CD14-positive monocyte (primary cell): Measurements from ENCODE around the gene PKD1. TPM values are rescaled to one million over a fixed set of nuclear protein-coding genes. Genes with fewer than 3 reads are reported as not detected.

Experiments
- DNase-seq, 3 donors: peaks; one replicate each; pipeline ENCODE4 v3.0.0-alpha.2; 2011 to 2022
- H2AFZ ChIP-seq: 2 replicates; pipeline ENCODE4 v1.6.0; 2012; ENCODE audit warnings: mild to moderate bottlenecking, low read depth, low read length, inconsistent platforms; ENCODE audit not compliant: insufficient read depth, poor library complexity, severe bottlenecking
- H3K27ac ChIP-seq, 2 donors: 1 replicate in 1 of 2; 2 replicates in 1 of 2; pipeline ENCODE4 v1.5.1; 2012 to 2013; ENCODE audit warnings: low read length in 2 of 2, control low read depth in 1 of 2, inconsistent platforms in 1 of 2, low read depth in 1 of 2, mild to moderate bottlenecking in 1 of 2
- H3K27me3 ChIP-seq, 2 donors: one replicate each; pipeline versions ENCODE4 v1.6.0 to v1.6.1; 2011 to 2013; ENCODE audit warnings: low read length in 2 of 2; ENCODE audit not compliant: control insufficient read depth in 2 of 2, insufficient read depth in 2 of 2
- H3K36me3 ChIP-seq, 2 donors: replicated peaks in 1 of 2; 1 replicate in 1 of 2; 2 replicates in 1 of 2; pipeline versions ENCODE4 v1.5.1 to v1.6.1; 2012 to 2013; ENCODE audit warnings: low read length in 2 of 2, control low read depth in 1 of 2, inconsistent platforms in 1 of 2, mild to moderate bottlenecking in 1 of 2; ENCODE audit not compliant: insufficient read depth in 2 of 2, control insufficient read depth in 1 of 2
- H3K4me1 ChIP-seq, 2 donors: 1 replicate in 1 of 2; 2 replicates in 1 of 2; pipeline versions ENCODE4 v1.5.1 to v1.6.1; 2012 to 2013; ENCODE audit warnings: low read length in 2 of 2, control low read depth in 1 of 2, inconsistent platforms in 1 of 2, mild to moderate bottlenecking in 1 of 2, moderate library complexity in 1 of 2; ENCODE audit not compliant: insufficient read depth in 2 of 2, control insufficient read depth in 1 of 2
- H3K4me2 ChIP-seq: replicated peaks from 2 replicates; pipeline ENCODE3; 2012; ENCODE audit warnings: low read length, moderate library complexity, mild to moderate bottlenecking; ENCODE audit not compliant: poor library complexity, severe bottlenecking; ENCODE audit errors: extremely low read depth
- H3K4me3 ChIP-seq, 3 experiments: fragments of 200-600 bp in 1 of 3; sonication (generic) in 1 of 3; replicated peaks in 1 of 3; 1 replicate in 2 of 3; 2 replicates in 1 of 3; pipeline ENCODE4 v1.5.1; 2011 to 2013; ENCODE audit warnings: low read length in 3 of 3, mild to moderate bottlenecking in 3 of 3, control low read depth in 2 of 3, low read depth in 2 of 3, inconsistent platforms in 1 of 3, moderate library complexity in 1 of 3
- H3K79me2 ChIP-seq: 2 replicates; pipeline ENCODE4 v1.6.0; 2012; ENCODE audit warnings: mild to moderate bottlenecking, control low read depth, inconsistent platforms, low read length, moderate library complexity; ENCODE audit not compliant: insufficient read depth
- H3K9ac ChIP-seq: 2 replicates; pipeline ENCODE4 v1.6.0; 2017; ENCODE audit warnings: low read length, mild to moderate bottlenecking; ENCODE audit not compliant: insufficient read depth, poor library complexity, severe bottlenecking
- H3K9me3 ChIP-seq, 2 donors: replicated peaks in 1 of 2; 1 replicate in 1 of 2; 2 replicates in 1 of 2; pipeline versions ENCODE4 v1.5.1 to v1.6.1; 2012 to 2013; ENCODE audit warnings: low read length in 2 of 2, control low read depth in 1 of 2; ENCODE audit not compliant: control insufficient read depth in 1 of 2, insufficient read depth in 1 of 2
- H4K20me1 ChIP-seq: 2 replicates; pipeline ENCODE4 v1.6.0; 2012; ENCODE audit warnings: mild to moderate bottlenecking, low read length, control low read depth, moderate library complexity; ENCODE audit not compliant: insufficient read depth
- H3K27ac Mint-ChIP-seq, 7 donors: one replicate each; pipeline ENCODE4 v1.8.0; 2020; ENCODE audit warnings: mild to moderate bottlenecking in 7 of 7, mixed read lengths in 7 of 7, moderate library complexity in 6 of 7, inconsistent platforms in 2 of 7
- H3K27me3 Mint-ChIP-seq, 3 donors: one replicate each; pipeline ENCODE4 v1.8.0; 2021 to 2022; ENCODE audit warnings: low read depth in 3 of 3, mild to moderate bottlenecking in 3 of 3, mixed read lengths in 3 of 3, moderate library complexity in 3 of 3, inconsistent platforms in 1 of 3
- H3K36me3 Mint-ChIP-seq, 2 donors: one replicate each; pipeline ENCODE4 v1.8.0; 2020; ENCODE audit warnings: mixed read lengths in 2 of 2, inconsistent platforms in 1 of 2, mild to moderate bottlenecking in 1 of 2
- H3K4me1 Mint-ChIP-seq: one replicate; pipeline ENCODE4 v1.8.0; 2020; ENCODE audit warnings: mild to moderate bottlenecking, mixed read lengths
- H3K4me3 Mint-ChIP-seq, 2 donors: one replicate each; pipeline ENCODE4 v1.8.0; 2020; ENCODE audit warnings: mild to moderate bottlenecking in 2 of 2, mixed read lengths in 2 of 2, moderate library complexity in 1 of 2
- H3K9me3 Mint-ChIP-seq, 7 donors: one replicate each; pipeline ENCODE4 v1.8.0; 2020 to 2022; ENCODE audit warnings: mixed read lengths in 7 of 7, mild to moderate bottlenecking in 6 of 7, moderate library complexity in 6 of 7, inconsistent platforms in 2 of 7
- WGBS: methylation state at CpG from one replicate; pipeline ENCODE4 v1.1.5; 2013; ENCODE audit warnings: missing lambda C conversion rate; ENCODE audit not compliant: insufficient coverage; 5-methylcytosine and 5-hydroxymethylcytosine counted together
- intact Hi-C, 2 donors: fragments of 100-400 bp; cut with micrococcal nuclease; formaldehyde crosslinking; loops; one replicate each; pipeline versions ENCODE4 v1.15.0 to v1.15.1; 2023
- polyA plus RNA-seq, 3 donors: library from polyadenylated mRNA; depleted of rRNA in 1 of 3; unstranded in 2 of 3; stranded (reverse) in 1 of 3; fragments of 300-500 nt in 2 of 3; fragments of >200 nt in 1 of 3; fragmentation: Illumina TruSeq in 2 of 3; gene quantifications; 1 replicate in 2 of 3; 2 replicates in 1 of 3; pipeline ENCODE4 v1.2.3, GENCODE V29; 2012 to 2021
- TF ChIP-seq, protein P1 (sequence below): fragments of 200-600 bp; IDR thresholded peaks from one replicate; pipeline ENCODE4 v1.8.0; 2022; ENCODE audit warnings: antibody characterized with exemption, mild to moderate bottlenecking

Gene PKD1
- polyA plus RNA-seq, 3 donors: 0.22 to 53.8 (median 1.6) TPM

DNA sequence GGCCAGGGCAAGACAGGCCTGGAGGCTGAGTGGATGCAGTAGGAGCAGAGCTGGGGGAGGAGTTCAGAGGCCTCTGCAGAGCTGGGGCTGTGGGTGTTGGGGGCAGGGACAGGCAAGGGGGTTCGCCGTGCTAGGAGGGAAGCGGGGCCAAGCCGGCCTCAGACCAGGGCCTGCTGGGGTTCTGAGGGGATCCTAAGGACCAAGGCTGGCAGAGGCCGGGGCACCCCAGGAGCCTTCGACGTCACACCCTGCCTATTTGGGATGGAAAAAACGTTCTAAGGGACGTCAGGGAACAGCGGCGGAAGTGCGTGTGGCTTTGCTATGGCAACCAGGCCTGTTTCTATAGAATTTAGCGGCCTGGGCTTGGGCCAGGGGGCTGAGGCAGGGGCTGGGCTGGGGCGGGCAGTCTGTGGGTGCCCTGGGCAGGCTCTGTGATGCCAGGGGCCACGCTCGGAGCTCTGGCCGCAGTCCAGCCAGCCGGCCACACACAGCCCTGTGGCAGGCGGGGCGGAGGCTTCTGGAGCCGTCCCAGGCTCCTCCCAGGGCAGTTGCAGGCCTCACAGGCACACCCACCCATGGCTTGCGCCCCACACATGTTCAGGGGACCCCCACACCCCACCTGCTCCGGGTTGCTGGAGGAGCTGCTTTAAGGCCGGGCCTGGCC, 23.6 kb upstream of the PKD1 start:
- H3K79me2 ChIP-seq: peaks cover 92% of the 10 kb centered on the region
- peak overlapping the region in 1 of 7 donors; percentile 50 for H3K27ac Mint-ChIP-seq
- DNase-seq: no peak
- H3K36me3 ChIP-seq: peaks cover 5 to 7% of the 10 kb centered on the region in 2 donors
- H3K9me3 ChIP-seq: peaks cover 0 to 7% of the 10 kb centered on the region in 2 donors
- no peak overlapping the region for H2AFZ ChIP-seq
- TF ChIP-seq, protein P1, sequence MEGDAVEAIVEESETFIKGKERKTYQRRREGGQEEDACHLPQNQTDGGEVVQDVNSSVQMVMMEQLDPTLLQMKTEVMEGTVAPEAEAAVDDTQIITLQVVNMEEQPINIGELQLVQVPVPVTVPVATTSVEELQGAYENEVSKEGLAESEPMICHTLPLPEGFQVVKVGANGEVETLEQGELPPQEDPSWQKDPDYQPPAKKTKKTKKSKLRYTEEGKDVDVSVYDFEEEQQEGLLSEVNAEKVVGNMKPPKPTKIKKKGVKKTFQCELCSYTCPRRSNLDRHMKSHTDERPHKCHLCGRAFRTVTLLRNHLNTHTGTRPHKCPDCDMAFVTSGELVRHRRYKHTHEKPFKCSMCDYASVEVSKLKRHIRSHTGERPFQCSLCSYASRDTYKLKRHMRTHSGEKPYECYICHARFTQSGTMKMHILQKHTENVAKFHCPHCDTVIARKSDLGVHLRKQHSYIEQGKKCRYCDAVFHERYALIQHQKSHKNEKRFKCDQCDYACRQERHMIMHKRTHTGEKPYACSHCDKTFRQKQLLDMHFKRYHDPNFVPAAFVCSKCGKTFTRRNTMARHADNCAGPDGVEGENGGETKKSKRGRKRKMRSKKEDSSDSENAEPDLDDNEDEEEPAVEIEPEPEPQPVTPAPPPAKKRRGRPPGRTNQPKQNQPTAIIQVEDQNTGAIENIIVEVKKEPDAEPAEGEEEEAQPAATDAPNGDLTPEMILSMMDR: no peak
- no peak overlapping the region for H3K9ac ChIP-seq
- no peaks in the 10 kb centered on the region for H3K27me3 ChIP-seq
- H3K4me3 ChIP-seq: no peak overlapping the region
- H3K4me3 Mint-ChIP-seq: no peak overlapping the region
- H4K20me1 ChIP-seq: peaks cover 87% of the 10 kb centered on the region
- no peak overlapping the region for H3K4me2 ChIP-seq
- peaks cover 2 to 11% of the 10 kb centered on the region in 2 donors for H3K36me3 Mint-ChIP-seq
- WGBS: 94% methylated on average over 22 of the region's 24 CpGs
- intact Hi-C loops: loop anchor here (5.0 to 10.0 kb wide), 4 partner anchors 48 to 345 kb away; partner anchors contain the start of genes MLST8 (in 1 of the 2), MSRB1 (in 1 of the 2), NTHL1 (in 1 of the 2) and TSC2 (in 1 of the 2)
- no peak overlapping the region for H3K27ac ChIP-seq
- H3K4me1 Mint-ChIP-seq: peaks cover 26% of the 10 kb centered on the region
- peaks cover 21 to 30% of the 10 kb centered on the region in 2 donors for H3K4me1 ChIP-seq
- H3K27me3 Mint-ChIP-seq: peaks cover 0 to 2% (median 0%) of the 10 kb centered on the region in 3 donors
- H3K9me3 Mint-ChIP-seq: peaks cover 0 to 14% (median 4%) of the 10 kb centered on the region in 7 donors

GRCh38 chr16:2158262-2158638, 22.6 kb upstream of the PKD1 start:
- WGBS: 94% methylated on average over 15 of the region's 15 CpGs
- peaks cover 0 to 3% of the 10 kb centered on the region in 2 donors for H3K36me3 ChIP-seq
- Mint-ChIP-seq H3K36me3 (peaks cover 2% of the 10 kb centered on the region in 2 donors), H3K9me3 (peaks cover 0 to 7% (median 0%) of the 10 kb centered on the region in 7 donors), H3K27me3 (peaks cover 0 to 2% (median 0%) of the 10 kb centered on the region in 3 donors), H3K4me1 (peaks cover 36% of the 10 kb centered on the region), H3K27ac (peak overlapping the region in 2 of 7 donors; percentile 74 to 89), H3K4me3 (no peak overlapping the region)
- no peak overlapping the region for H3K27ac ChIP-seq
- no peak overlapping the region for H3K4me2 ChIP-seq
- intact Hi-C loops: loop anchor here (5.0 to 10.0 kb wide), 4 partner anchors 49 to 347 kb away; partner anchors contain the start of genes MLST8 (in 1 of the 2), MSRB1 (in 1 of the 2), NTHL1 (in 1 of the 2) and TSC2 (in 1 of the 2)
- H3K4me3 ChIP-seq: no peak overlapping the region
- H3K79me2 ChIP-seq: peaks cover 93% of the 10 kb centered on the region
- H3K4me1 ChIP-seq: peaks cover 31 to 41% of the 10 kb centered on the region in 2 donors
- H3K9me3 ChIP-seq: peaks cover 0 to under 1% of the 10 kb centered on the region in 2 donors
- no peak overlapping the region for H2AFZ ChIP-seq
- DNase-seq: no peak
- peaks cover 89% of the 10 kb centered on the region for H4K20me1 ChIP-seq
- H3K27me3 ChIP-seq: no peaks in the 10 kb centered on the region
- H3K9ac ChIP-seq: peak overlapping the region; percentile 8
- TF ChIP-seq, protein P1: no peak
